DOHH2 (cell line): ENCODE measurements around the gene PDXK.

Source experiments
- EZH2phosphoT487 ChIP-seq: fragments of 200-600 bp; sonication (generic); IDR thresholded peaks from 2 replicates; pipeline ENCODE4 v1.6.1; 2017; ENCODE audit warnings: borderline replicate concordance, mild to moderate bottlenecking, antibody characterized with exemption, low read length, moderate library complexity, mixed read lengths
- TF ChIP-seq, protein P1 (sequence below): fragments of 200-600 bp; sonication (generic); IDR thresholded peaks from one replicate; pipeline ENCODE4 v1.5.1; 2014; ENCODE audit warnings: antibody characterized with exemption, mild to moderate bottlenecking, low read depth, low read length; ENCODE audit not compliant: poor library complexity, severe bottlenecking

DNA sequence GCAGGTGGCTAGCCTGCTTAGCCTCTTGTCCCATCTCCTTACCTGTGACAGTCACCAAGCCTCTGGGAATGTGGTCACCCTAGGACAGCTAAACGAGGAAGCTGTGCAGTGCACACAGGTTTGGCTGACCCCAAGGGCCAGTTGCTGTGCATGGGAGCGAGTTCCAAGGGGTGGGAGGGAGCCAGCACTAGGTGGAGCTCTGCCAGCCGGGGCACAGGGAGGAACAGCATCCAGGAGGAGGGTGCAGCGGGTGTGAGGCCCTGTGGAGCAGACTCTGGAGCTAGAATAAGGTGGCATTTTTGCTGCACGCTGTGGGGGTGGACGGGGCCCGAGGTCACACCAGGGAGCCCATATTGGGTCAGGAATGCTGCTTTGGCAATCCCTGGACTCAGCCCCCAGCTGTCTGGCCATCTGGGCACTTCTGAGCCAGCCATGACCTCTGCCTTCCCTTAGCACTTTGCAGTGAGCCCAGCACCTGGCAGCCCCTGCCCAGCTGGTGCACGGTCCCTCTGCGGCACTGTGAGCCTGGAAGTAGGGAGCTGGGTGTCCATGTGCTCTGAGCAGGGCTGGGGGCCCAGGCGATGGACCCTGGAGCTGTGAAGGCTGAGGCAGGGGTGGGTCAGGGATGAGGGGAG, 8.7 kb downstream of the PDXK start:
- TF ChIP-seq, protein P1, sequence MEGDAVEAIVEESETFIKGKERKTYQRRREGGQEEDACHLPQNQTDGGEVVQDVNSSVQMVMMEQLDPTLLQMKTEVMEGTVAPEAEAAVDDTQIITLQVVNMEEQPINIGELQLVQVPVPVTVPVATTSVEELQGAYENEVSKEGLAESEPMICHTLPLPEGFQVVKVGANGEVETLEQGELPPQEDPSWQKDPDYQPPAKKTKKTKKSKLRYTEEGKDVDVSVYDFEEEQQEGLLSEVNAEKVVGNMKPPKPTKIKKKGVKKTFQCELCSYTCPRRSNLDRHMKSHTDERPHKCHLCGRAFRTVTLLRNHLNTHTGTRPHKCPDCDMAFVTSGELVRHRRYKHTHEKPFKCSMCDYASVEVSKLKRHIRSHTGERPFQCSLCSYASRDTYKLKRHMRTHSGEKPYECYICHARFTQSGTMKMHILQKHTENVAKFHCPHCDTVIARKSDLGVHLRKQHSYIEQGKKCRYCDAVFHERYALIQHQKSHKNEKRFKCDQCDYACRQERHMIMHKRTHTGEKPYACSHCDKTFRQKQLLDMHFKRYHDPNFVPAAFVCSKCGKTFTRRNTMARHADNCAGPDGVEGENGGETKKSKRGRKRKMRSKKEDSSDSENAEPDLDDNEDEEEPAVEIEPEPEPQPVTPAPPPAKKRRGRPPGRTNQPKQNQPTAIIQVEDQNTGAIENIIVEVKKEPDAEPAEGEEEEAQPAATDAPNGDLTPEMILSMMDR, result peak; percentile 41
- TF ChIP-seq EZH2phosphoT487, result no peak
